ENCODE results near the gene NTMT1.

- no peak for TF ChIP-seq POLR2AphosphoS5 (IDR thresholded peaks at IDR 0.05)
- TF ChIP-seq EP300 (IDR thresholded peaks at IDR 0.05): no peak
These were observed 43.1 kb upstream of the NTMT1 start for GRCh38 chr9:129582855-129583254.
